Astrocyte (in vitro differentiated cells and primary cell): ENCODE results near the gene GMPR.
"Not testable (repeated sequence)": the region's sequence is repeated elsewhere in the genome, so short reads cannot be mapped to it uniquely, and the experiment has no call there.

ENCODE experiments used
- CTCF ChIP-seq: IDR thresholded peaks from 2 replicates; pipeline ENCODE4 v1.5.1; 2011; ENCODE audit warnings: low read depth, mild to moderate bottlenecking, inconsistent platforms, low read length, moderate library complexity; ENCODE audit not compliant: insufficient read depth
- EZH2 ChIP-seq: IDR thresholded peaks from 2 replicates; pipeline ENCODE4 v1.6.1; 2012; ENCODE audit warnings: mild to moderate bottlenecking, low read length, inconsistent platforms; ENCODE audit not compliant: insufficient read depth

GRCh38 chr6:16269442-16270070 lies 31.2 kb downstream of the GMPR start:
- not testable (repeated sequence) for TF ChIP-seq CTCF, EZH2
